ENCODE data around the gene CEP250.

- TF ChIP-seq, protein P1, sequence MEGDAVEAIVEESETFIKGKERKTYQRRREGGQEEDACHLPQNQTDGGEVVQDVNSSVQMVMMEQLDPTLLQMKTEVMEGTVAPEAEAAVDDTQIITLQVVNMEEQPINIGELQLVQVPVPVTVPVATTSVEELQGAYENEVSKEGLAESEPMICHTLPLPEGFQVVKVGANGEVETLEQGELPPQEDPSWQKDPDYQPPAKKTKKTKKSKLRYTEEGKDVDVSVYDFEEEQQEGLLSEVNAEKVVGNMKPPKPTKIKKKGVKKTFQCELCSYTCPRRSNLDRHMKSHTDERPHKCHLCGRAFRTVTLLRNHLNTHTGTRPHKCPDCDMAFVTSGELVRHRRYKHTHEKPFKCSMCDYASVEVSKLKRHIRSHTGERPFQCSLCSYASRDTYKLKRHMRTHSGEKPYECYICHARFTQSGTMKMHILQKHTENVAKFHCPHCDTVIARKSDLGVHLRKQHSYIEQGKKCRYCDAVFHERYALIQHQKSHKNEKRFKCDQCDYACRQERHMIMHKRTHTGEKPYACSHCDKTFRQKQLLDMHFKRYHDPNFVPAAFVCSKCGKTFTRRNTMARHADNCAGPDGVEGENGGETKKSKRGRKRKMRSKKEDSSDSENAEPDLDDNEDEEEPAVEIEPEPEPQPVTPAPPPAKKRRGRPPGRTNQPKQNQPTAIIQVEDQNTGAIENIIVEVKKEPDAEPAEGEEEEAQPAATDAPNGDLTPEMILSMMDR (IDR thresholded peaks at IDR 0.05) = no peak
- TF ChIP-seq POLR2A (IDR thresholded peaks at IDR 0.05) = no peak
Observed at GRCh38 chr20:35436177-35436573, 19.2 kb upstream of the CEP250 start.

Measured in Peyer's patch (tissue), 4 donors.